Brain microvascular endothelial cell (primary cell): ENCODE measurements around the gene MRPL21.

Experiments used
- DNase-seq: peaks from one replicate; pipeline ENCODE4 v3.0.0-alpha.2; 2020
- H3K27ac ChIP-seq: fragments of 250-450 bp; sonication (Bioruptor Pico); 2 replicates; pipeline ENCODE4 v1.5.1; 2020; ENCODE audit warnings: mild to moderate bottlenecking, moderate library complexity
- H3K27me3 ChIP-seq: fragments of 250-450 bp; sonication (Bioruptor Pico); replicated peaks from 2 replicates; pipeline ENCODE4 v1.5.1; 2020; ENCODE audit warnings: mild to moderate bottlenecking
- H3K36me3 ChIP-seq: fragments of 250-450 bp; sonication (Bioruptor Pico); replicated peaks from 2 replicates; pipeline ENCODE4 v1.5.1; 2020; ENCODE audit warnings: mild to moderate bottlenecking
- H3K4me3 ChIP-seq: 2 replicates; pipeline ENCODE4 v1.5.1; 2011; ENCODE audit warnings: low read depth, mild to moderate bottlenecking, control low read depth, low read length, moderate library complexity
- CTCF ChIP-seq: IDR thresholded peaks from 2 replicates; pipeline ENCODE4 v1.5.1; 2011; ENCODE audit warnings: low read depth, mild to moderate bottlenecking, moderate library complexity, low read length, control low read depth, inconsistent platforms; ENCODE audit errors: missing control alignments
- in situ Hi-C: cut with HindIII; loops from 2 replicates; pipeline ENCODE4 v1.10.0; 2017; ENCODE audit warnings: low sequenced_read_pairs, low pct_ligation_motif_present

MRPL21 gene

GRCh38 chr11:68903288-68904247, at the start of gene MRPL21, which contains the start of gene IGHMBP2:
Gene MRPL21, minus strand, starts transcription at chr11:68903832. Its CDS starts 22 bp downstream, at chr11:68903810.
Gene IGHMBP2, plus strand, starts transcription at chr11:68903891. Its CDS starts 62 bp downstream, at chr11:68903953.
- TF ChIP-seq CTCF: no peak
- Histone ChIP-seq H3K4me3 (peak within 1 kb of the TSS; percentile 100), H3K36me3 (peaks cover 10% of the 10 kb centered on the region), H3K27ac (peak within 1 kb of the TSS; percentile 71), H3K27me3 (no peaks in the 10 kb centered on the region)
- DNase-seq: peak; percentile 66
- in situ Hi-C loops: no loop called here

DNA sequence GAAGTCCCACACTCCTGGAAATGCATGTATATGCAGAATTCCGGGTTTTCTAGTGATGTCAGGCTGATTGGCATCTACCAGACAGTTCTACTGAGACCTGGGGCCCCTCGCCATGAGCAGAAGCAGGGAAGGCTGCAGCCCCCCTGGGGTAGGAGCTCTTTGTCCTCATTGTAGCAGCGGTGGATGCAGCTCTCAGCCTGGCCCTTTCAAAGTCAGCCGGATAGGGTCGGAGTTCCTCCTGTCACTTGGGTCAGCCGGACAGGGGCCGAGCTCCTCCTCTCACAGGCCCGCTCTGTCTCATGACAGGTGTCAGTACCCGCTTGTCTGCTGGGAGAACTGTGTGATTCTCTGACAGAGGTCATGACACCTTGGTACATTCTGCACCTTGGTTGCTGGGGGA, 47.1 kb upstream of the MRPL21 start:
- no peak for DNase-seq
- TF ChIP-seq CTCF: no peak
- in situ Hi-C loops: no loop called here
- Histone ChIP-seq H3K36me3 (no peaks in the 10 kb centered on the region), H3K4me3 (no peak overlapping the region), H3K27me3 (no peaks in the 10 kb centered on the region), H3K27ac (no peak overlapping the region)

DNA sequence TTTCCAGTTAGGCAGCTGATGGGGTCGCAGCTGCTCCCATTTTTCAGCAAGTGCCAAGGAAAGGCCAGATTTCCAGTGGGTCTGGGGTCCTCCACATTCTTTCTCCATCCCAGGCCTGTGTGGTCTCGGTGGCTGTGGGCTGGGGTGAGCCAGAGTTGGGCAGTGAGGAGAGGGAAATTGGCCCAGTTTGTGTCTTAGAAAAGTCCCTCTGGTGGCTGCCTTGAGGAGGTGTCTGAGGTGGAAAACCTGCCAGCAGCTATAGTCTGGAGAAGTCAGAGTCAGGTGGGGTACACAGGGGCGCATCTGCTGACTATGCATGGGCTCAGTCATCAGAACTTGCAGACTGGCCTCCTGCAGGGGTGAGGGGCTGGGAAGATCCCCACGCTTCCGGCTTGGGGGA, 46.6 kb upstream of the MRPL21 start:
- Histone ChIP-seq H3K27me3 (no peaks in the 10 kb centered on the region), H3K36me3 (no peaks in the 10 kb centered on the region), H3K27ac (no peak overlapping the region), H3K4me3 (no peak overlapping the region)
- no peak for DNase-seq
- peak; percentile 75 for TF ChIP-seq CTCF
- in situ Hi-C loops: no loop called here

GRCh38 chr11:68948935-68949334, 45.3 kb upstream of the MRPL21 start:
- in situ Hi-C loops: no loop called here
- no peak for TF ChIP-seq CTCF
- Histone ChIP-seq H3K4me3 (no peak overlapping the region), H3K36me3 (no peaks in the 10 kb centered on the region), H3K27me3 (no peaks in the 10 kb centered on the region), H3K27ac (no peak overlapping the region)
- DNase-seq: no peak

DNA sequence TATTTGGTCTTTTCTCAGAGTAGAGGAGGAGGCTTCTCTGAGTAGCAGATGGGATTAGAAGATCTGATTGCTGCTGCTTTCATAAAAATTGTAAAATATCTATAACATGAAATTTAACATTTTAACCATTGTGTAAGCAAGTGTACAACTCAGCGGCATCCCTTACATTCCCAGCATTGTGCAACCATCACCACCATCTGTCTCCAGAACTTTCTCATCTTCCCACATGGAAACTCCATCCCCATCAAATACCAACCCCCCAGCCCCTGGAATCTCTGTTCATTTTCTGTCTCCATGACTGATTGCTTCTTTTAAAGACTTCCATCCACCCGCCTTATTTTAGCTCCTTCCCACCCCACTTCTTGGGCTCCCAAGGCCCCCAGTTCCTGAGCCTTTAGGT, 44.9 kb upstream of the MRPL21 start:
- Histone ChIP-seq H3K27me3 (no peaks in the 10 kb centered on the region), H3K36me3 (no peaks in the 10 kb centered on the region), H3K4me3 (no peak overlapping the region), H3K27ac (no peak overlapping the region)
- in situ Hi-C loops: no loop called here
- DNase-seq: no peak
- TF ChIP-seq CTCF: no peak
